ENCODE measurements around the gene ABHD10. TPM values are rescaled to one million over a fixed set of nuclear protein-coding genes. Genes with fewer than 3 reads are reported as not detected.

ABHD10 gene
- total and polyA plus RNA-seq, 10 of the 15 experiments (the other 5 are each of a cell fraction or from before 2014, with no cell fraction given), result 12.3 to 51.0 (median 28.9) TPM

DNA sequence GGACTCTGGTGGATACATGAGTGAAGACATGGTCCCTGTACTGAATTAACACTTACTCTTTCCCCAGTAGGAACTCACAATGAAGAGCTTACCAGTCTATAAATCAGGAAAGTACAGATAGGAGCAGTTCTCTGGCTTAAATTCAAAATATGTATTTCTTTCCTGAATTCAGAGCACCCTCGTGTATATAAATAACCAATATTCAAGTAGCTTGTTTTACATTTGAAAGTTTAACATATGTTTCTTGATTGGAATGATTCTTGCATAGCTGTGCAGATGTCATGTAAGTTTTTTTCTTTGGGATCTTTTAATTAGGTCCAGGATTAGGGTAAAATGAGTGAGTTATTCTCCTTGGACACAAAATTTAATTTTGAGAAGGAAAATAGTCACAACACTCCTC, 40.9 kb downstream of the ABHD10 start (continued):
- TF ChIP-seq, protein P1, sequence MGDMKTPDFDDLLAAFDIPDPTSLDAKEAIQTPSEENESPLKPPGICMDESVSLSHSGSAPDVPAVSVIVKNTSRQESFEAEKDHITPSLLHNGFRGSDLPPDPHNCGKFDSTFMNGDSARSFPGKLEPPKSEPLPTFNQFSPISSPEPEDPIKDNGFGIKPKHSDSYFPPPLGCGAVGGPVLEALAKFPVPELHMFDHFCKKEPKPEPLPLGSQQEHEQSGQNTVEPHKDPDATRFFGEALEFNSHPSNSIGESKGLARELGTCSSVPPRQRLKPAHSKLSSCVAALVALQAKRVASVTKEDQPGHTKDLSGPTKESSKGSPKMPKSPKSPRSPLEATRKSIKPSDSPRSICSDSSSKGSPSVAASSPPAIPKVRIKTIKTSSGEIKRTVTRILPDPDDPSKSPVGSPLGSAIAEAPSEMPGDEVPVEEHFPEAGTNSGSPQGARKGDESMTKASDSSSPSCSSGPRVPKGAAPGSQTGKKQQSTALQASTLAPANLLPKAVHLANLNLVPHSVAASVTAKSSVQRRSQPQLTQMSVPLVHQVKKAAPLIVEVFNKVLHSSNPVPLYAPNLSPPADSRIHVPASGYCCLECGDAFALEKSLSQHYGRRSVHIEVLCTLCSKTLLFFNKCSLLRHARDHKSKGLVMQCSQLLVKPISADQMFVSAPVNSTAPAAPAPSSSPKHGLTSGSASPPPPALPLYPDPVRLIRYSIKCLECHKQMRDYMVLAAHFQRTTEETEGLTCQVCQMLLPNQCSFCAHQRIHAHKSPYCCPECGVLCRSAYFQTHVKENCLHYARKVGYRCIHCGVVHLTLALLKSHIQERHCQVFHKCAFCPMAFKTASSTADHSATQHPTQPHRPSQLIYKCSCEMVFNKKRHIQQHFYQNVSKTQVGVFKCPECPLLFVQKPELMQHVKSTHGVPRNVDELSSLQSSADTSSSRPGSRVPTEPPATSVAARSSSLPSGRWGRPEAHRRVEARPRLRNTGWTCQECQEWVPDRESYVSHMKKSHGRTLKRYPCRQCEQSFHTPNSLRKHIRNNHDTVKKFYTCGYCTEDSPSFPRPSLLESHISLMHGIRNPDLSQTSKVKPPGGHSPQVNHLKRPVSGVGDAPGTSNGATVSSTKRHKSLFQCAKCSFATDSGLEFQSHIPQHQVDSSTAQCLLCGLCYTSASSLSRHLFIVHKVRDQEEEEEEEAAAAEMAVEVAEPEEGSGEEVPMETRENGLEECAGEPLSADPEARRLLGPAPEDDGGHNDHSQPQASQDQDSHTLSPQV (IDR thresholded peaks at IDR 0.05), result no peak
- TF ChIP-seq NFIC (IDR thresholded peaks at IDR 0.05; ENCODE audit: low read depth, low read length) (no peak), CBX5 (IDR thresholded peaks at IDR 0.05; ENCODE audit: low read depth) (no peak), NRF1 (conservative IDR thresholded peaks at IDR 0.05; ENCODE audit: low read depth, low read length) (no peak), FOXM1 (IDR thresholded peaks at IDR 0.05; ENCODE audit: low read depth, low read length) (no peak), E2F8 (IDR thresholded peaks at IDR 0.05; ENCODE audit: low read depth, partially characterized antibody) (no peak), HDAC6 (IDR thresholded peaks at IDR 0.05; ENCODE audit: unreplicated experiment) (no peak), TCF7 (IDR thresholded peaks at IDR 0.05; ENCODE audit: borderline replicate concordance) (no peak)
- TF ChIP-seq, protein P2, sequence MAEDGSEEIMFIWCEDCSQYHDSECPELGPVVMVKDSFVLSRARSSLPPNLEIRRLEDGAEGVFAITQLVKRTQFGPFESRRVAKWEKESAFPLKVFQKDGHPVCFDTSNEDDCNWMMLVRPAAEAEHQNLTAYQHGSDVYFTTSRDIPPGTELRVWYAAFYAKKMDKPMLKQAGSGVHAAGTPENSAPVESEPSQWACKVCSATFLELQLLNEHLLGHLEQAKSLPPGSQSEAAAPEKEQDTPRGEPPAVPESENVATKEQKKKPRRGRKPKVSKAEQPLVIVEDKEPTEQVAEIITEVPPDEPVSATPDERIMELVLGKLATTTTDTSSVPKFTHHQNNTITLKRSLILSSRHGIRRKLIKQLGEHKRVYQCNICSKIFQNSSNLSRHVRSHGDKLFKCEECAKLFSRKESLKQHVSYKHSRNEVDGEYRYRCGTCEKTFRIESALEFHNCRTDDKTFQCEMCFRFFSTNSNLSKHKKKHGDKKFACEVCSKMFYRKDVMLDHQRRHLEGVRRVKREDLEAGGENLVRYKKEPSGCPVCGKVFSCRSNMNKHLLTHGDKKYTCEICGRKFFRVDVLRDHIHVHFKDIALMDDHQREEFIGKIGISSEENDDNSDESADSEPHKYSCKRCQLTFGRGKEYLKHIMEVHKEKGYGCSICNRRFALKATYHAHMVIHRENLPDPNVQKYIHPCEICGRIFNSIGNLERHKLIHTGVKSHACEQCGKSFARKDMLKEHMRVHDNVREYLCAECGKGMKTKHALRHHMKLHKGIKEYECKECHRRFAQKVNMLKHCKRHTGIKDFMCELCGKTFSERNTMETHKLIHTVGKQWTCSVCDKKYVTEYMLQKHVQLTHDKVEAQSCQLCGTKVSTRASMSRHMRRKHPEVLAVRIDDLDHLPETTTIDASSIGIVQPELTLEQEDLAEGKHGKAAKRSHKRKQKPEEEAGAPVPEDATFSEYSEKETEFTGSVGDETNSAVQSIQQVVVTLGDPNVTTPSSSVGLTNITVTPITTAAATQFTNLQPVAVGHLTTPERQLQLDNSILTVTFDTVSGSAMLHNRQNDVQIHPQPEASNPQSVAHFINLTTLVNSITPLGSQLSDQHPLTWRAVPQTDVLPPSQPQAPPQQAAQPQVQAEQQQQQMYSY (CRISPR knock-in tag; IDR thresholded peaks at IDR 0.05), result no peak
- TF ChIP-seq, protein P3, sequence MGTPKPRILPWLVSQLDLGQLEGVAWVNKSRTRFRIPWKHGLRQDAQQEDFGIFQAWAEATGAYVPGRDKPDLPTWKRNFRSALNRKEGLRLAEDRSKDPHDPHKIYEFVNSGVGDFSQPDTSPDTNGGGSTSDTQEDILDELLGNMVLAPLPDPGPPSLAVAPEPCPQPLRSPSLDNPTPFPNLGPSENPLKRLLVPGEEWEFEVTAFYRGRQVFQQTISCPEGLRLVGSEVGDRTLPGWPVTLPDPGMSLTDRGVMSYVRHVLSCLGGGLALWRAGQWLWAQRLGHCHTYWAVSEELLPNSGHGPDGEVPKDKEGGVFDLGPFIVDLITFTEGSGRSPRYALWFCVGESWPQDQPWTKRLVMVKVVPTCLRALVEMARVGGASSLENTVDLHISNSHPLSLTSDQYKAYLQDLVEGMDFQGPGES (IDR thresholded peaks at IDR 0.05), result no peak

All from GM12878 (cell line).